Hepatocyte (in vitro differentiated cells): ENCODE data around the gene ZNHIT2.

Experiments used
- EZH2 ChIP-seq: fragments of 200-600 bp; sonication (generic); IDR thresholded peaks from 2 replicates; pipeline ENCODE4 v1.6.1; 2016; ENCODE audit warnings: antibody characterized with exemption, mild to moderate bottlenecking, borderline replicate concordance
- EZH2phosphoT487 ChIP-seq: fragments of 200-600 bp; sonication (generic); IDR thresholded peaks from one replicate; pipeline ENCODE4 v1.6.1; 2018; ENCODE audit warnings: antibody characterized with exemption, mild to moderate bottlenecking, low read depth, moderate library complexity; ENCODE audit not compliant: unreplicated experiment, severe bottlenecking
- TF ChIP-seq, protein P1 (sequence below): fragments of 200-600 bp; sonication (generic); IDR thresholded peaks from 2 replicates; pipeline ENCODE4 v1.5.1; 2016; ENCODE audit warnings: antibody characterized with exemption, mild to moderate bottlenecking; ENCODE audit not compliant: poor library complexity

- TF ChIP-seq EZH2 = no peak
- TF ChIP-seq, protein P1, sequence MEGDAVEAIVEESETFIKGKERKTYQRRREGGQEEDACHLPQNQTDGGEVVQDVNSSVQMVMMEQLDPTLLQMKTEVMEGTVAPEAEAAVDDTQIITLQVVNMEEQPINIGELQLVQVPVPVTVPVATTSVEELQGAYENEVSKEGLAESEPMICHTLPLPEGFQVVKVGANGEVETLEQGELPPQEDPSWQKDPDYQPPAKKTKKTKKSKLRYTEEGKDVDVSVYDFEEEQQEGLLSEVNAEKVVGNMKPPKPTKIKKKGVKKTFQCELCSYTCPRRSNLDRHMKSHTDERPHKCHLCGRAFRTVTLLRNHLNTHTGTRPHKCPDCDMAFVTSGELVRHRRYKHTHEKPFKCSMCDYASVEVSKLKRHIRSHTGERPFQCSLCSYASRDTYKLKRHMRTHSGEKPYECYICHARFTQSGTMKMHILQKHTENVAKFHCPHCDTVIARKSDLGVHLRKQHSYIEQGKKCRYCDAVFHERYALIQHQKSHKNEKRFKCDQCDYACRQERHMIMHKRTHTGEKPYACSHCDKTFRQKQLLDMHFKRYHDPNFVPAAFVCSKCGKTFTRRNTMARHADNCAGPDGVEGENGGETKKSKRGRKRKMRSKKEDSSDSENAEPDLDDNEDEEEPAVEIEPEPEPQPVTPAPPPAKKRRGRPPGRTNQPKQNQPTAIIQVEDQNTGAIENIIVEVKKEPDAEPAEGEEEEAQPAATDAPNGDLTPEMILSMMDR = no peak
- no peak for TF ChIP-seq EZH2phosphoT487
Measured at GRCh38 chr11:65090628-65091027, 26.9 kb downstream of the ZNHIT2 start.
